H1 (cell line): ENCODE measurements around the gene ZNF48. TPM values are rescaled to one million over a fixed set of nuclear protein-coding genes. Genes with fewer than 3 reads are reported as not detected.

Experiments
- YY1 ChIP-seq: IDR thresholded peaks from 2 replicates; pipeline ENCODE4 v1.6.1; 2011; ENCODE audit warnings: low read depth, mild to moderate bottlenecking, low read length
- polyA plus RNA-seq, 7 experiments: library from polyadenylated mRNA; depleted of rRNA in 3 of 7; stranded (reverse) in 5 of 7; unstranded in 2 of 7; fragments of >200 nt in 5 of 7; fragments of 200-250 nt in 2 of 7; gene quantifications; 1 replicate in 5 of 7; 2 replicates in 1 of 7; 4 replicates in 1 of 7; pipeline versions ENCODE4 v1.2.1 to v1.2.3, GENCODE V29; 2011 to 2013; ENCODE audit warnings: missing spikeins in 2 of 7, mixed read lengths in 2 of 7
- total RNA-seq: library from RNA; stranded (reverse); fragmentation: NEBNext Ultra II Directional; extraction: Animal tissue kit (Norgen Biotek cat#: 25700); gene quantifications from 2 replicates; pipeline ENCODE4 v1.2.1, GENCODE V29; 2021

ZNF48 gene
- total and polyA plus RNA-seq, 2 of the 8 experiments (the other 6 are each of a cell fraction or from before 2014, with no cell fraction given): 30.4 to 41.2 TPM

GRCh38 chr16:30361180-30361579, 34.0 kb upstream of the ZNF48 start (continued):
- TF ChIP-seq YY1: no peak
